ENCODE data around the gene SHC1.

Gene SHC1

GRCh38 chr1:155015527-155016230 lies 45.1 kb upstream of the SHC1 start:
- Histone ChIP-seq H3K9me3 (ENCODE audit: insufficient read depth, low read length) (no peaks in the 10 kb centered on the region), H3K79me2 (ENCODE audit: insufficient read depth, low read length) (no peaks in the 10 kb centered on the region), H4K20me1 (ENCODE audit: low read depth, low read length) (no peaks in the 10 kb centered on the region), H3K27ac (ENCODE audit: low read depth, low read length) (no peak overlapping the region), H3K36me3 (ENCODE audit: low read length) (no peaks in the 10 kb centered on the region), H3K9me2 (replicated peaks; ENCODE audit: insufficient read depth, low read length) (no peaks in the 10 kb centered on the region), H3K4me2 (ENCODE audit: low read depth, low read length, poor library complexity, severe bottlenecking) (no peak overlapping the region), H2AFZ (ENCODE audit: low read depth, low read length, severe bottlenecking) (no peak overlapping the region), H3K4me3 (ENCODE audit: insufficient read depth, low read length, poor library complexity, severe bottlenecking) (no peak overlapping the region), H3F3A (ENCODE audit: insufficient read depth) (peaks cover 6% of the 10 kb centered on the region; the same call in 1 of the 2 replicates), H3K27me3 (ENCODE audit: low read length) (no peaks in the 10 kb centered on the region), H3K9ac (ENCODE audit: low read length) (no peak overlapping the region)
- TF ChIP-seq CTCF (IDR thresholded peaks at IDR 0.05; ENCODE audit: insufficient read depth, low read length, poor library complexity, severe bottlenecking) (no peak), EZH2phosphoT487 (conservative IDR thresholded peaks at IDR 0.05; ENCODE audit: low read length) (no peak)

DNA sequence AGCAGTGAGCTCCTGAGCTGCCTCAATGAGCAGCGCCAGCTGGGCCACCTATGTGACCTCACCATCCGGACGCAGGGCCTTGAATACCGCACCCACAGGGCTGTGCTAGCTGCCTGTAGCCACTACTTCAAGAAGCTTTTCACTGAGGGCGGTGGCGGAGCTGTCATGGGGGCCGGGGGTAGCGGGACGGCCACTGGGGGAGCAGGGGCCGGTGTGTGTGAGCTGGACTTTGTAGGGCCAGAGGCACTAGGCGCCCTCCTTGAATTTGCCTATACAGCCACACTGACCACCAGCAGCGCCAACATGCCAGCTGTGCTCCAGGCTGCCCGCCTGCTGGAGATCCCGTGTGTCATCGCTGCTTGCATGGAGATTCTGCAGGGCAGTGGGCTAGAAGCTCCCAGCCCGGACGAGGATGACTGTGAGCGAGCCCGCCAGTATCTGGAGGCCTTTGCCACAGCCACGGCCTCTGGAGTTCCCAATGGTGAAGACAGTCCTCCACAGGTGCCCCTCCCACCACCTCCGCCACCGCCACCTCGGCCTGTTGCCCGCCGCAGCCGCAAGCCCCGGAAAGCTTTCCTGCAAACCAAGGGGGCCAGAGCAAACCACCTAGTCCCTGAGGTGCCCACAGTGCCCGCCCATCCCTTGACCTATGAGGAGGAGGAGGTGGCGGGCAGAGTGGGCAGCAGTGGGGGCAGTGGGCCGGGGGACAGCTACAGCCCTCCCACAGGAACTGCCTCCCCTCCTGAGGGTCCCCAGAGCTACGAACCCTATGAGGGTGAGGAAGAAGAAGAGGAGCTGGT lies 44.4 kb upstream of the SHC1 start:
- Histone ChIP-seq H3K36me3 (ENCODE audit: low read length) (no peaks in the 10 kb centered on the region), H3F3A (ENCODE audit: insufficient read depth) (peaks cover 6% of the 10 kb centered on the region; the same call in 1 of the 2 replicates), H3K4me3 (ENCODE audit: insufficient read depth, low read length, poor library complexity, severe bottlenecking) (no peak overlapping the region), H2AFZ (ENCODE audit: low read depth, low read length, severe bottlenecking) (no peak overlapping the region), H3K9me3 (ENCODE audit: insufficient read depth, low read length) (no peaks in the 10 kb centered on the region), H3K27me3 (ENCODE audit: low read length) (no peaks in the 10 kb centered on the region), H4K20me1 (ENCODE audit: low read depth, low read length) (no peaks in the 10 kb centered on the region), H3K79me2 (ENCODE audit: insufficient read depth, low read length) (no peaks in the 10 kb centered on the region), H3K4me2 (ENCODE audit: low read depth, low read length, poor library complexity, severe bottlenecking) (no peak overlapping the region), H3K9ac (ENCODE audit: low read length) (no peak overlapping the region), H3K9me2 (replicated peaks; ENCODE audit: insufficient read depth, low read length) (no peaks in the 10 kb centered on the region), H3K27ac (ENCODE audit: low read depth, low read length) (no peak overlapping the region)
- TF ChIP-seq EZH2phosphoT487 (conservative IDR thresholded peaks at IDR 0.05; ENCODE audit: low read length): no peak

GRCh38 chr1:155013632-155014031 lies 43.1 kb upstream of the SHC1 start:
- H3K36me3 ChIP-seq (ENCODE audit: low read length): no peaks in the 10 kb centered on the region
- no peaks in the 10 kb centered on the region for H3K9me2 ChIP-seq (replicated peaks; ENCODE audit: insufficient read depth, low read length)
- H4K20me1 ChIP-seq (ENCODE audit: low read depth, low read length): no peaks in the 10 kb centered on the region
- peaks cover 6% of the 10 kb centered on the region; the same call in 1 of the 2 replicates for H3F3A ChIP-seq (ENCODE audit: insufficient read depth)
- H3K4me2 ChIP-seq (ENCODE audit: low read depth, low read length, poor library complexity, severe bottlenecking): no peak overlapping the region
- no peak overlapping the region for H3K9ac ChIP-seq (ENCODE audit: low read length)
- H3K27me3 ChIP-seq (ENCODE audit: low read length): no peaks in the 10 kb centered on the region
- TF ChIP-seq CTCF (IDR thresholded peaks at IDR 0.05; ENCODE audit: insufficient read depth, low read length, poor library complexity, severe bottlenecking): no peak
- no peak for TF ChIP-seq EZH2phosphoT487 (conservative IDR thresholded peaks at IDR 0.05; ENCODE audit: low read length)
- H3K4me3 ChIP-seq (ENCODE audit: insufficient read depth, low read length, poor library complexity, severe bottlenecking): no peak overlapping the region
- H3K27ac ChIP-seq (ENCODE audit: low read depth, low read length): no peak overlapping the region
- no peak overlapping the region for H2AFZ ChIP-seq (ENCODE audit: low read depth, low read length, severe bottlenecking)
- no peaks in the 10 kb centered on the region for H3K79me2 ChIP-seq (ENCODE audit: insufficient read depth, low read length)
- H3K9me3 ChIP-seq (ENCODE audit: insufficient read depth, low read length): no peaks in the 10 kb centered on the region
